Measurements from ENCODE around the gene ANKRD10.

ANKRD10 gene

GRCh38 chr13:110914331-110915056, 375 bp downstream of the ANKRD10 start (continued):
- TF ChIP-seq ZNF433 (tag by site-specific recombination; IDR thresholded peaks at IDR 0.05; ENCODE audit: low read depth) (no peak), AEBP2 (tag by site-specific recombination; IDR thresholded peaks at IDR 0.05; ENCODE audit: borderline replicate concordance) (no peak), ZNF2 (tag by site-specific recombination; IDR thresholded peaks at IDR 0.05) (no peak; the same call in 1 of the 2 replicates), ZNF621 (tag by site-specific recombination; IDR thresholded peaks at IDR 0.05) (no peak), ZNF677 (tag by site-specific recombination; IDR thresholded peaks at IDR 0.05) (no peak), ZNF112 (tag by site-specific recombination; IDR thresholded peaks at IDR 0.05) (no peak), ZNF211 (tag by site-specific recombination; IDR thresholded peaks at IDR 0.05; ENCODE audit: low read depth) (no peak), ZNF513 (tag by site-specific recombination; IDR thresholded peaks at IDR 0.05) (no peak), KLF17 (tag by site-specific recombination; IDR thresholded peaks at IDR 0.05) (peak; percentile 38; the same call in 1 of the 2 replicates), ZNF785 (tag by site-specific recombination; IDR thresholded peaks at IDR 0.05) (no peak)

- POLR2A ChIA-PET: interaction anchor here (0.8 to 2.6 kb wide), 3 partner anchors 199 to 202 kb away, joined by 3 to 23 read pairs (median 5); partner anchors contain the start of gene ING1
- no peaks in the 10 kb centered on the region for H3K9me3 ChIP-seq (ENCODE audit: control insufficient read depth, insufficient read depth, low read depth, low read length)
- H3K36me3 ChIP-seq (ENCODE audit: control insufficient read depth in 2 of 2, insufficient read depth in 1 of 2, low read length in 2 of 2): peaks cover 0 to 18% of the 10 kb centered on the region in 2 experiments; a peak in 1 of 3 replicates
- peak overlapping the region; percentile 99 for H3K4me3 ChIP-seq (ENCODE audit: low read depth, low read length)
- peak overlapping the region; percentile 98 for H3K27ac ChIP-seq (ENCODE audit: extremely low read depth, low read depth, low read length)
- CTCF ChIA-PET: no interaction called here
- peaks cover 12% of the 10 kb centered on the region for H3K4me1 ChIP-seq (ENCODE audit: control insufficient read depth, insufficient read depth, low read length)
- TF ChIP-seq SCRT1 (tag by site-specific recombination; IDR thresholded peaks at IDR 0.05; ENCODE audit: borderline replicate concordance) (no peak), ZNF776 (tag by site-specific recombination; IDR thresholded peaks at IDR 0.05; ENCODE audit: borderline replicate concordance) (no peak), ZBTB1 (tag by site-specific recombination; IDR thresholded peaks at IDR 0.05) (peak; percentile 53; the same call in 1 of the 2 replicates), ZNF10 (tag by site-specific recombination; IDR thresholded peaks at IDR 0.05) (no peak), GLI2 (tag by site-specific recombination; IDR thresholded peaks at IDR 0.05; ENCODE audit: borderline replicate concordance, low read depth) (no peak), ZNF792 (tag by site-specific recombination; IDR thresholded peaks at IDR 0.05) (no peak), ZSCAN5A (tag by site-specific recombination; IDR thresholded peaks at IDR 0.05) (0 out of 2 replicates have a peak, but pooled peaks have one; percentile 47), GLIS2 (tag by site-specific recombination; IDR thresholded peaks at IDR 0.05) (no peak), ZNF19 (tag by site-specific recombination; IDR thresholded peaks at IDR 0.05; ENCODE audit: low read depth) (no peak), ZNF335 (tag by site-specific recombination; conservative IDR thresholded peaks at IDR 0.05) (no peak), ZBTB7A (tag by site-specific recombination; IDR thresholded peaks at IDR 0.05; ENCODE audit: low read depth) (no peak), ZNF561 (tag by site-specific recombination; IDR thresholded peaks at IDR 0.05; ENCODE audit: borderline replicate concordance) (0 out of 2 replicates have a peak, but pooled peaks have one; percentile 40), ZNF629 (tag by site-specific recombination; IDR thresholded peaks at IDR 0.05) (no peak), ZBTB20 (tag by site-specific recombination; IDR thresholded peaks at IDR 0.05) (peak; percentile 92), ZNF843 (tag by site-specific recombination; IDR thresholded peaks at IDR 0.05) (no peak), PATZ1 (tag by site-specific recombination; IDR thresholded peaks at IDR 0.05) (no peak), ZNF302 (tag by site-specific recombination; IDR thresholded peaks at IDR 0.05; ENCODE audit: low read depth) (no peak), ZNF48 (tag by site-specific recombination; IDR thresholded peaks at IDR 0.05) (no peak), ZNF692 (tag by site-specific recombination; IDR thresholded peaks at IDR 0.05) (no peak)
These were observed 863 bp downstream of the ANKRD10 start for GRCh38 chr13:110914081-110914330.

All from HEK293 (cell line).